Measurements from ENCODE around the gene FHL3. TPM values are rescaled to one million over a fixed set of nuclear protein-coding genes. Genes with fewer than 3 reads are reported as not detected.

The FHL3 gene
- total and polyA plus RNA-seq, 4 donors: 1.7 to 4.2 (median 2.8) TPM

GRCh38 chr1:38029685-38030511 is 24.6 kb upstream of the FHL3 start:
- Histone ChIP-seq H3K9ac (ENCODE audit: low read depth in 1 of 2, low read length in 2 of 2) (no peak overlapping the region), H3K4me1 (ENCODE audit: control insufficient read depth in 4 of 4, insufficient read depth in 4 of 4, low read length in 3 of 4) (peaks cover 3 to 23% (median 14%) of the 10 kb centered on the region in 4 donors), H3K4me3 (ENCODE audit: low read depth in 1 of 3, low read length in 3 of 3) (no peak overlapping the region), H3K36me3 (ENCODE audit: control insufficient read depth in 4 of 4, insufficient read depth in 3 of 4, low read depth in 1 of 4, low read length in 3 of 4) (peaks cover 4 to 12% (median 12%) of the 10 kb centered on the region in 4 donors), H3K27me3 (ENCODE audit: control insufficient read depth in 4 of 4, insufficient read depth in 4 of 4, low read length in 3 of 4) (no peaks in the 10 kb centered on the region), H3K27ac (ENCODE audit: low read depth in 1 of 2, low read length in 2 of 2) (no peak overlapping the region), H3K9me3 (ENCODE audit: control insufficient read depth in 4 of 4, low read length in 3 of 4) (no peaks in the 10 kb centered on the region)
- DNase-seq (ENCODE audit: low spot score): no peak
- TF ChIP-seq ATF3 (IDR thresholded peaks at IDR 0.05): no peak
- no peak for TF ChIP-seq RXRA (IDR thresholded peaks at IDR 0.05)
- TF ChIP-seq GABPA (IDR thresholded peaks at IDR 0.05 in 1 of 2, conservative IDR thresholded peaks at IDR 0.05 in 1 of 2): no peak
- TF ChIP-seq SP1 (IDR thresholded peaks at IDR 0.05): no peak
- no peak for TF ChIP-seq RAD21 (IDR thresholded peaks at IDR 0.05)
- TF ChIP-seq HNF4G (IDR thresholded peaks at IDR 0.05): no peak
- no peak for TF ChIP-seq ZBTB33 (IDR thresholded peaks at IDR 0.05)
- no peak for TF ChIP-seq CTCF (IDR thresholded peaks at IDR 0.05; ENCODE audit: low read depth, low read length, missing input control)
- no peak for TF ChIP-seq MAX (IDR thresholded peaks at IDR 0.05)
- no peak for TF ChIP-seq FOXA2 (IDR thresholded peaks at IDR 0.05)
- TF ChIP-seq NR2F2 (IDR thresholded peaks at IDR 0.05): no peak
- no peak for TF ChIP-seq FOXA1 (IDR thresholded peaks at IDR 0.05)
- TF ChIP-seq YY1 (IDR thresholded peaks at IDR 0.05): no peak
- no peak for TF ChIP-seq TAF1 (conservative IDR thresholded peaks at IDR 0.05)
- TF ChIP-seq EGR1 (IDR thresholded peaks at IDR 0.05; ENCODE audit: low read depth in 2 of 2): no peak
- TF ChIP-seq REST (IDR thresholded peaks at IDR 0.05): no peak
- TF ChIP-seq HNF4A (conservative IDR thresholded peaks at IDR 0.05): no peak
- no peak for TF ChIP-seq JUND (IDR thresholded peaks at IDR 0.05)
- 37% methylated on average over 12 of the region's 12 CpGs for WGBS
